ENCODE results near the gene HOXC11.

DNA sequence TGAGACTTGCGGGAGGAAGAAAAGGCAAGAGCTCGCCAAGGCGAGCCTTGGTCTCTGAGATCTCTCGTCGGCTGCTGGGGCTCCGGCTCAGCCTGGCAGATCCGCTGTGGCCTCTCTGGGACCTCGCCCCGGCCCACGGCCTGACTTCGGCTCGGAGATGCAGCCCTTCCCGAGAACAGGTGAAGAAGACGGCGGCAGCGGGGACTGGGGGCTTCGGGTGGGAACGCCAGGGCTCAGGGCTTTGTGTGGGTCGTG is 21.0 kb downstream of the HOXC11 start:
- TF ChIP-seq, protein P1, sequence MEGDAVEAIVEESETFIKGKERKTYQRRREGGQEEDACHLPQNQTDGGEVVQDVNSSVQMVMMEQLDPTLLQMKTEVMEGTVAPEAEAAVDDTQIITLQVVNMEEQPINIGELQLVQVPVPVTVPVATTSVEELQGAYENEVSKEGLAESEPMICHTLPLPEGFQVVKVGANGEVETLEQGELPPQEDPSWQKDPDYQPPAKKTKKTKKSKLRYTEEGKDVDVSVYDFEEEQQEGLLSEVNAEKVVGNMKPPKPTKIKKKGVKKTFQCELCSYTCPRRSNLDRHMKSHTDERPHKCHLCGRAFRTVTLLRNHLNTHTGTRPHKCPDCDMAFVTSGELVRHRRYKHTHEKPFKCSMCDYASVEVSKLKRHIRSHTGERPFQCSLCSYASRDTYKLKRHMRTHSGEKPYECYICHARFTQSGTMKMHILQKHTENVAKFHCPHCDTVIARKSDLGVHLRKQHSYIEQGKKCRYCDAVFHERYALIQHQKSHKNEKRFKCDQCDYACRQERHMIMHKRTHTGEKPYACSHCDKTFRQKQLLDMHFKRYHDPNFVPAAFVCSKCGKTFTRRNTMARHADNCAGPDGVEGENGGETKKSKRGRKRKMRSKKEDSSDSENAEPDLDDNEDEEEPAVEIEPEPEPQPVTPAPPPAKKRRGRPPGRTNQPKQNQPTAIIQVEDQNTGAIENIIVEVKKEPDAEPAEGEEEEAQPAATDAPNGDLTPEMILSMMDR (IDR thresholded peaks at IDR 0.05) = no peak
- TF ChIP-seq POLR2A (IDR thresholded peaks at IDR 0.05) = no peak

Data from esophagus squamous epithelium (tissue), 4 donors.